SIG-M5 treated with dmso at 0.1 percent for 504 hours (cell line): ENCODE data around the gene ZNF169.
"Not testable (repeated sequence)": the region's sequence is repeated elsewhere in the genome, so short reads cannot be mapped to it uniquely, and the experiment has no call there.

ENCODE experiments used
- DNase-seq: peaks from one replicate; lab custom pipeline; 2025; ENCODE audit not compliant: unreplicated experiment; lab: John Stamatoyannopoulos, UW

The ZNF169 gene

GRCh38 chr9:94259077-94259862 lies at the start of gene ZNF169:
ZNF169 (plus strand) TSS chr9:94259298; CDS start chr9:94278813, 19,515 bp downstream.
- peak; percentile 87 for DNase-seq

DNA sequence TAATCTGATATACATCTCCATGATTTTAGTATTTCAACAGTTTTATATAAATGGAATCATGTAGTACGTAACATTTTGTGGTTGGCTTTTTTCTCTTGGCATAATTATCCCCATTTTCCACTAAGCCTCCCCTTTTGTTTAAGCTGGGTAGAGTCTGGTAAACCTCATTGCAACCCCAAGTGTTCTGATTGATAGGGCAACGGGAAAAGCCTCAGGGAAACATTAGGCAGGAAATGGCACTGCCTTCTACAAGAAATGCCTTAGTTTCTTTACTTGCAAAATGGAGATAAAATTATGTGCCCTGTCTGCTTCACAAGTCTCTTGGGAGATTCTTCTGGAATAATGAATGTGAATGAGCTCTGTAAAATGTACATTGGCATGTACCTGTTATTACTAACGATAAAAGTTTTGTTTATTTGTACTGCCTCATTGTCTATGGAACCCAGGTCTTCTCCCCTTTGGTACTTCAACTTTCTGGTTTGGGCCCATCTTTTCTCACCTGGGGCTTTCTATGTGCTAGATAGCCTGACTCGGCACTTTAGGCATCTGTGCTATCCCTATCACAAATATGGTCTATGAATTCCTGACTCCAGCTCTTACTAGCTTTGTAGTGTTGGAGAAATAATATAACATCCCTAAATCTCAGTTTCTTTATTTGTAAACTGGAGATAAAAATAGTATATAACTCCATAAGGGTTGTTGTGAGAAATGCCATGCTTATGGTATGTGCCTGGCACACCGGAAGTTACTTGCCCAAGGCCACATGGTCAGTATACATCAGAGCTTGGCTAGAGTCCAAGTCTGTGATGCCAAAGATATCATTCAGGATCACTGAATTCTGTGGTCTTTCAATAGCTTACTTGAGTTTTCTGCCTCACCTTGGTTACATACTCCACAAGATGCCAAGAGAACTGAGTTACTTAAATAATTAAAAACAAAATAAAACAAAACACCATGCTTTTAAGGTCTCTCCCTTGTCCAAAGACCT lies 48.2 kb upstream of the ZNF169 start:
- no peak for DNase-seq

DNA sequence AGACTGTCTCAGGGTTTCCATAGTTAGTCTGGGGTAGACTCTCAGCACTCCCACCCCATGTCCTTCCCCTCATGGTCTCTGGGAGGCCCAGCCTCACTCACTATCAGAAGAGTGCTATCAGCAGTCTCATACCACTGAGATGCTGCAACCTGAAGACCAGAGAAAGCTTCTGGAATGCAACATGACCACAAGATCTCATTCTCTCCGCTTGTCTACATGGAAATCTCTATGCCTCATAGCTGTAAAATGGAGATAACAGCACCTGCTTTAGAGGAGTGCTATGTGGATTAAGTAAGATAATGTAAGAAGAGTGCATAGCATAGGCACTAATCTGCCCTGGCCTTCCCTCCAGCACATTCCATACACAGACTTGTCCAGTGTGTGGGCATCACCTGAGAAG lies 47.0 kb upstream of the ZNF169 start:
- no peak for DNase-seq

DNA sequence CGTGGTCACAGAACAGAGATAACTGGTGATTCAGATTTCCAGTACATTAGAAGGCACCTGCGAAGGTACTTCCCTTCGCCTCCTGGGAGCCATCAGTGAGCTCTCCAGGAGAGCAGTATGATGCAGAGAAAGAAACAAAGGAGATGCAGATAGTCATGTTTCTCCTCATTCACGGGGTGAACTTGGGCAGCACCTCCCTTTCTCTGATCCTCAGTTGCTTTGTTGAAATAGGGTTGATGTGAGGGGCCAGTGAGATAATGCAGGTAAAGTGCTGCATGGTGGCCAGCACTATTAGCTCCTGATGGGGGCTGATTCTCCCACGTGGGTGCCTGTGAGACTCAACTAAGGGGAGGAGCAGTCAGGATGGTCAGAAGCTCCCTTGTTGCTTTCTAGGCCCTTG lies 46.6 kb upstream of the ZNF169 start:
- no peak for DNase-seq

GRCh38 chr9:94213511-94214124 lies 45.5 kb upstream of the ZNF169 start:
- DNase-seq, result peak; percentile 74

DNA sequence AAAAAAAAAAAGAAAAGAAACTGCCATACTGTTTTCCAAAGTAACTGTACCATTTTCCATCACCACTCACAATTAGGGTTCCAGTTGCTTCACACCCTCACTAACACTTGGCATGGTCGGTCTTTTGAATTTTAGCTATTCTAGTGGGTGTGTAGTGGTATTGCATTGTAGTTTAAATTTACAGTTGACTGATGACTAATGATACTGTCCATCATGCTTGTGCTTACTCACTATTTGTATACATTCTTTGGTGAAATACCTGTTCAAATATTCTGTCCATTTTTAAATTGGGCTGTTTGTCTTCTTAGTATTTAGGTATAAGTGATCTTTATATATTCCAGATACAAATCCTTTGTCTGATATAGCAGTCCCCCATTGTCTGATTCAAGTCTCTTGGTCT lies 36.2 kb upstream of the ZNF169 start:
- DNase-seq, result no peak

- not testable (repeated sequence) for DNase-seq
Observed at GRCh38 chr9:94225413-94225812, 33.7 kb upstream of the ZNF169 start.

DNA sequence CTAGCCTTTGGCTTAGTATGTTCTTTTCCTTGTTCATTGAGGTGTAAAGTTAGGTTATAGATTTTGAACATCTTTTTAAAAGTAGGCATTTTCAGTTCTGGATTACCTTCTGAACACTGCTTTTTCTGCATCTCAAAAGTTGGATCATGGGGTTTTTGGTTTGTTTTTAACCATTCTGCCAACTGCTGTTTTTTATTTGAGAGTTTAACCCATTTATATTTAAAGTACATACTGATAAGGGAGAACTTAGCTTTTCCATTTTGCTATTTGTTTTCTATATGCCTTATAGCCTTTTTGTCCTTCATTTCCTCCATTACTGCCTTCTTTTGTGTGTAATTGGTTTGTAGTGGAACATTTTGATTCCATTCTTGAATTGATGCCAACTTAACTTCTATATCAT lies 30.5 kb upstream of the ZNF169 start:
- no peak for DNase-seq

GRCh38 chr9:94232428-94232827 lies 26.7 kb upstream of the ZNF169 start:
- DNase-seq, result no peak

DNA sequence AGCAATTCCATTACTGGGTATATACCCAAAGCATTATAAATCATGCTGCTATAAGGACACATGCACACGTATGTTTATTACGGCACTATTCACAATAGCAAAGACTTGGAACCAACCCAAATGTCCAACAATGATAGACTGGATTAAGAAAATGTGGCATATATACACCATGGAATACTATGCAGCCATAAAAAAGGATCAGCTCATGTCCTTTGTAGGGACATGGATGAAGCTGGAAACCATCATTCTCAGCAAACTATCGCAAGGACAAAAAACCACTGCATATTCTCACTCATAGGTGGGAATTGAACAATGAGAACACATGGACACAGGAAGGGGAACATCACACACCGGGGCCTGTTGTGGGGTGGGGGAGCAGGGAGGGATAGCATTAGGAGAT lies 18.0 kb upstream of the ZNF169 start:
- DNase-seq, result not testable (repeated sequence)

- DNase-seq, result no peak
Observed at GRCh38 chr9:94245651-94246050, 13.4 kb upstream of the ZNF169 start.

DNA sequence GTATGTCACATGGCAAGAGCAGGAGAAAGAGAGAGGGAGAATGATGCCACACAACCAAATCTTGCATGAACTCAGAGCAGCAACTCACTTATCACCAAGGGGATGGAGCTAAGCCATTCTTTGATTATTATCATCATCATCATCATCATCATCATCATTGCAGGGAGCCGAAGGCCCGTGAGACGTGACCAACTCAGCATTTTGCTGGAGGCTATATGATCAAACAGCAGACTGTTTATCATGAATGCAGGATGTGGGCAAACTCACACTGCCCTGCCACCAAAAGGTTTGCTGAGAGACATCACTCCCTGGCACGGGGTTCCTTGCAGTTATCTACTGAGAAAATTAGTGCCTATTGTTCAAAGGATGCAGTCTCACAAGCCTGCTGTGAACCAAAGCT lies 8.6 kb upstream of the ZNF169 start:
- DNase-seq, result no peak

- DNase-seq, result no peak
Observed at GRCh38 chr9:94256007-94256406, 3.1 kb upstream of the ZNF169 start.

- DNase-seq, result not testable (repeated sequence)
Observed at GRCh38 chr9:94265626-94266402, 6.7 kb downstream of the ZNF169 start.

DNA sequence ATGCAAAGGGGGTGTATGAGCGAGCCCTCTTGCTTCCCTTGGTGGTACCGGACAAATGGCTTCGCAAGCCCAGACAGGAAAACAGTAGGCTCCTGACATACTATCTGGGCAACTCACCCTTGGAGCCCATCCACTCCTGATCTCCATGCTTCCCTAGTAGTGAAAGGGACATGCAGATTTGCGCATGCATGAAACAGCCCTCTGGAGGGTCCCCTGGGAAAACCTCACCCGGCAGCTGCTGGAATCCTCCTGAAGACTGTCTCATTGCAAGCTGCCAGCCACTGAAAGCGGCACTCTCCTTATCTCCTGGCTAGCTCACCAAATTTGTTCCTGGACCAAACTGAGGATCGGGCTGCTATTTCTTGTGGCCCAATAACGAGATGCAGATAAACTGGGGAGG lies 10.2 kb downstream of the ZNF169 start:
- DNase-seq, result no peak

- no peak for DNase-seq
Observed at GRCh38 chr9:94270009-94270408, 10.9 kb downstream of the ZNF169 start.

DNA sequence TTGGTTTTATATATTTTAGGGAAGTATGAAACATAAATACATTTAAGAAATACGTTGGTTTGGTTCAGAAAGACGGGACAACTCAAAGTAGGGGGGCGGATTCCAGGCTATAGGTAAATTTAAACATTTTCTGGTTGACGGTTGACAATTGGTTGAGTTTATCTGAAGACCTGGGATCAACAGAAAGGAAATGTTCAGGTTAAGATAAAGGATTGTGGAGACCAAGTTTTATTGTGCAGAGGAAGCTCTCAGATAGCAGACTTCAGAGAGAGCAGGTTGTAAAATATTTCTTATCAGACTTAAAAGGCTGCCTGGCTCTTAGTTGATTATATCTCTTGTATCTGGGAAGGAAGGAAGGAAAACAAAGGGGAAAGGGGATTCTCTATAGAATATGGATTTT lies 17.9 kb downstream of the ZNF169 start:
- DNase-seq, result not testable (repeated sequence)

DNA sequence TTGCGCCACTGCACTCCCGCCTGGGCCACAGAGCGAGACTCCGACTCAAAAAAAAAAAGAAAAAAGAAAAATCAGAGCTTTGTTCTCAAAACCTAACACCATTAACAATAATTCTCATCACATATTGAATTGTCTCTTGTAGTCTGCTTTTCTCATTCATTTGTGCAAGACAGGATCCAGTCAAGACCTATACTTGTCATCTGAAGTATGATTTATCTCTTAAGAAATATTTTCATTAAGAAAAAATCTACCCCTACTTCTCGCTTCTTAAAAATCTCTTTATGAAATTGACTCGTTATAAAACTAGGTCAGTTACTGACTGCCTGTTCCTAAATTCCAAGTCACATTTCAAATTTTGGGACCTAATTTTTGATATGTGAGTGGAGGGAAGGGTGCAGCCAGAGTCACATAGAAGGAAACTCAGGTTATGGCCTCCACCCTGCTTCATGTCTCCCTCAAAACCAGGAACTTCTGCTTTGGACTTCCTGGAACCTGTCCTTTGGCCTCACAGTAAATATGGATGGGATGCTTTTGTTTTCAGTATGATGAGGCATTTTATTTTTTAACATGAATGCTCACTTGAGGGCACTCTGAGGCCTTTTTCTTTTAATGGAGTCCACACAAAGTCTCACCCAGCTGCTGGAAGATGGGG lies 18.9 kb downstream of the ZNF169 start:
- DNase-seq, result no peak

DNA sequence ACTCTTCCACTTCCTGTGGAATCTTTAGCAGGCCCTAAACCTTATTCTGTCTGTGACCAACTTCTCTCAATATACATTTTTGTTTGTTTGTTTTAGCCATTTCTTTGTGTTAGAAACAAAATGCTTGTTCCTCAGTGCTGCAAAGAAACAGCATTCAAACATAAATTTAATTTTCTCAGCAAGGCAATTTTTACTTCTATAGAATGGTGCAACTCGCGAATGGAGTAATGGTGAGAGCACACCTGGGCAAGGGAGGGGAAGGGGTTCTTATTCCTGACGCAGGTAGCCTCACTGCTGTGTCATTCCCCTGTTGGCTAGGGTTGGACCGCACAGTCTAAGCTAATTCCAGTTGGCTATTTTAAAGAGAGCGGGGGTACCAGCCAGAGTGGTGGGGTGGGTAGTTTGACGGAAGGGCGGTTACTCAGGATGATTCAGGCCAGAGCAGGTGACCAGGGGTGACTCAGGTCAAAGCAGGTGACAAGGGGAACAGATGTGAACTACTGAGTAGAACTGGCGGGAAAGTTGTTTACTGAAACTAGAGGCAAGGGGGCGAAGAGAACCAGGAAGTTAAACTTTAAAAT lies 21.4 kb downstream of the ZNF169 start:
- DNase-seq, result no peak

DNA sequence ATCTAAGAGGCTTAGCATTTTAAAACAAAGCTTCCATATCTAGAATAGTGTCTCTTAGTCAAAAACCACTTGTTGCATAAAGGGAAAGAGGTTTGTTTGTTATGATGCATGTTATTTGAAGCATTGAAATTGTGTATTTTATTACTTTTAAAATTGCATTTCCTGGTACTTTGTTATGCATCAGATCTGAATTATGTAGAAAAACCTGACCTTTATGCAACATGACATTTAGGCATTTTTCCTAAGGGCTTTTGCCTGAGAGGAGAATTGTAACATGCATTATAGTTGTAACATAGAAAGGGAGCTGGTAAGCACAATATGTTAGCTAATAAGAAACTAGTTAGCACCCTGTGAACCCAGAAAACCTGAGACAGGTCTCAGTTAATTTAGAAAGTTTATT lies 22.0 kb downstream of the ZNF169 start:
- DNase-seq, result no peak
